Heart left ventricle (tissue), 16 donors: ENCODE measurements around the gene DAB2IP. TPM values are rescaled to one million over a fixed set of nuclear protein-coding genes. Genes with fewer than 3 reads are reported as not detected.

Experiments
- ATAC-seq, 4 donors: fragments of 200-7000 bp; cut with Tn5 transposase; one replicate each; pipeline ENCODE4 v1.9.1; 2020 to 2022; ENCODE audit warnings: moderate library complexity in 4 of 4, mild to moderate bottlenecking in 3 of 4, moderate number of reproducible peaks in 1 of 4
- DNase-seq, 5 donors: peaks; one replicate each; pipeline ENCODE4 v3.0.0-alpha.2; 2020
- H3K27ac ChIP-seq, 12 donors: fragments of 200-600 bp; sonication (generic) in 4 of 12; one replicate each; pipeline versions ENCODE4 v1.5.0 to v1.8.0; 2016 to 2022; ENCODE audit warnings: mild to moderate bottlenecking in 2 of 12
- H3K27me3 ChIP-seq, 9 donors: fragments of 200-600 bp; sonication (generic) in 2 of 9; one replicate each; pipeline versions ENCODE4 v1.5.1 to v1.8.0; 2016 to 2022; ENCODE audit warnings: mild to moderate bottlenecking in 3 of 9
- H3K36me3 ChIP-seq, 9 donors: fragments of 200-600 bp; sonication (generic) in 2 of 9; one replicate each; pipeline versions ENCODE4 v1.5.0 to v1.8.0; 2018 to 2022; ENCODE audit warnings: mild to moderate bottlenecking in 2 of 9
- H3K4me1 ChIP-seq, 12 donors: fragments of 200-600 bp; sonication (generic) in 4 of 12; one replicate each; pipeline versions ENCODE4 v1.5.0 to v1.8.0; 2016 to 2022; ENCODE audit warnings: mild to moderate bottlenecking in 3 of 12
- H3K4me3 ChIP-seq, 12 donors: fragments of 200-600 bp; sonication (generic) in 4 of 12; one replicate each; pipeline versions ENCODE4 v1.5.0 to v1.8.0; 2017 to 2022; ENCODE audit warnings: mild to moderate bottlenecking in 9 of 12, moderate library complexity in 4 of 12
- H3K9me3 ChIP-seq, 12 donors: fragments of 200-600 bp; sonication (generic) in 4 of 12; one replicate each; pipeline versions ENCODE4 v1.5.0 to v1.8.0; 2016 to 2022; ENCODE audit warnings: mild to moderate bottlenecking in 1 of 12
- CTCF ChIP-seq, 12 donors: fragments of 200-600 bp; sonication (generic) in 4 of 12; IDR thresholded peaks; one replicate each; pipeline versions ENCODE4 v1.5.0 to v1.8.0; 2018 to 2022; ENCODE audit warnings: antibody characterized with exemption in 12 of 12, mild to moderate bottlenecking in 5 of 12
- POLR2A ChIP-seq, 2 donors: fragments of 450-650 bp; IDR thresholded peaks; one replicate each; pipeline ENCODE4 v1.6.1; 2017; ENCODE audit warnings: antibody characterized with exemption in 2 of 2, mild to moderate bottlenecking in 2 of 2, moderate library complexity in 2 of 2
- WGBS, 4 donors: extraction: QIAGEN DNeasy Blood & Tissue Kit in 2 of 4; methylation state at CpG; one replicate each; pipeline versions ENCODE4 v1.1.5 to v1.1.7; 2013 to 2018; 5-methylcytosine and 5-hydroxymethylcytosine counted together
- intact Hi-C, 10 donors: fragments of 100-400 bp; cut with DNase I; formaldehyde crosslinking; loops; one replicate each; pipeline versions ENCODE4 v1.11.1 to v1.14.2; 2022
- polyA plus RNA-seq, 2 donors: library from polyadenylated mRNA; stranded (reverse); fragments of 200-250 nt; gene quantifications; one replicate each; pipeline ENCODE4 v1.2.3, GENCODE V29; 2013
- total RNA-seq, 9 donors: library from RNA; depleted of rRNA in 2 of 9; stranded (reverse); fragments of >200 nt in 2 of 9; fragmentation: NEBNext Ultra II Directional in 3 of 9; extraction: Animal tissue kit (Norgen Biotek cat#: 25700) in 3 of 9; gene quantifications; one replicate each; pipeline versions ENCODE4 v1.1.0 to v1.2.4, GENCODE V29; 2016 to 2023
- donor health status: ischemic (EF 13 %, LVEDD 7.1; RV severe dilation, severe dysfunction).
- donor health status: healthy with polysubstance abuse.
- donor health status: DM: no; HTN: yes; CAD: no.
- donor health status: DM: no; HTN: no; CAD: no.
- donor health status: ischemic (EF 25% LVEDD 6.9; RV normal size, moderate dysfunction).
- donor health status: ischemic (EF 25% LVEDD 5.7; RV mildly dilated, moderate dysfunction).
- donor health status: healthy.
- donor health status: DM: yes; HTN: yes; CAD: no.
- donor health status: ischemic (EF 35%, LVEDD 5.7; RV mildly dilated, moderate dysfunction).
- donor health status: nonischemic (EF 11% LVEDD 7.7; RV severe dilation, severe dysfunction).
- donor health status: DM: yes; HTN: yes; CAD: no.
- donor health status: PGD.
- donor health status: ischemic (EF 29% LVEDD 5.4; RV normal size, mild dysfunction).
- donor health status: nonischemic (EF 23%, LVEDD 6.1; RV moderate dilation, normal function).

DAB2IP gene
- total and polyA plus RNA-seq, 11 donors, result 30.9 to 103 (median 52.6) TPM

- intact Hi-C loops, result no loop called here
- 86 to 92% (median 90%) methylated on average over 5 of the region's 5 CpGs for WGBS, 4 donors
- DNase-seq (no peak), ATAC-seq (peak in 1 of 4 donors; percentile 28)
- TF ChIP-seq POLR2A (IDR thresholded peaks at IDR 0.05) (no peak), CTCF (IDR thresholded peaks at IDR 0.05) (no peak)
- Histone ChIP-seq H3K27ac (no peak overlapping the region), H3K27me3 (no peaks in the 10 kb centered on the region), H3K9me3 (no peaks in the 10 kb centered on the region), H3K4me3 (no peak overlapping the region), H3K36me3 (peaks cover 7 to 47% (median 36%) of the 10 kb centered on the region in 9 donors), H3K4me1 (peaks cover 0 to 21% (median 8%) of the 10 kb centered on the region in 12 donors)
Observed at GRCh38 chr9:121786543-121786948, 135.1 kb downstream of the DAB2IP start.

GRCh38 chr9:121786998-121787422 is 135.6 kb downstream of the DAB2IP start:
- 87 to 94% (median 91%) methylated on average over 8 of the region's 8 CpGs for WGBS, 4 donors
- no peak for DNase-seq

GRCh38 chr9:121788686-121789366 is 137.4 kb downstream of the DAB2IP start:
- intact Hi-C loops, result loop anchor here in 1 of 10 donors (1.0 kb wide), 1 partner anchor 13 kb away; no protein-coding TSS in a partner anchor
- ATAC-seq, result no peak

More at GRCh38 chr9:121786998-121787422, 135.6 kb downstream of the DAB2IP start:
- peak in 1 of 4 donors; percentile 7 for ATAC-seq
- Histone ChIP-seq H3K4me1 (peaks cover 0 to 21% (median 8%) of the 10 kb centered on the region in 12 donors), H3K9me3 (no peaks in the 10 kb centered on the region), H3K27me3 (no peaks in the 10 kb centered on the region), H3K4me3 (no peak overlapping the region), H3K27ac (no peak overlapping the region), H3K36me3 (peaks cover 3 to 42% (median 31%) of the 10 kb centered on the region in 9 donors)
- TF ChIP-seq CTCF (IDR thresholded peaks at IDR 0.05), result no peak
- TF ChIP-seq POLR2A (IDR thresholded peaks at IDR 0.05), result no peak
- intact Hi-C loops, result no loop called here

More at GRCh38 chr9:121788686-121789366, 137.4 kb downstream of the DAB2IP start:
- no peak overlapping the region for H3K4me3 ChIP-seq
- no peaks in the 10 kb centered on the region for H3K9me3 ChIP-seq
- DNase-seq, result no peak
- H3K27me3 ChIP-seq, result no peaks in the 10 kb centered on the region
- H3K4me1 ChIP-seq, result peaks cover 0 to 6% (median 2%) of the 10 kb centered on the region in 12 donors
- 84 to 91% (median 88%) methylated on average over 15 of the region's 15 CpGs for WGBS, 4 donors
- H3K27ac ChIP-seq, result no peak overlapping the region
- peaks cover 0 to 24% (median 15%) of the 10 kb centered on the region in 9 donors for H3K36me3 ChIP-seq
- no peak for TF ChIP-seq POLR2A (IDR thresholded peaks at IDR 0.05)
- TF ChIP-seq CTCF (IDR thresholded peaks at IDR 0.05), result no peak
